Smooth muscle cell of bladder (primary cell): Measurements from ENCODE around the gene OR2T10. TPM values are rescaled to one million over a fixed set of nuclear protein-coding genes. Genes with fewer than 3 reads are reported as not detected.

Source experiments
- total RNA-seq: library from RNA; depleted of rRNA; stranded (reverse); fragments of >200 nt; gene quantifications from 2 replicates; pipeline ENCODE4 v1.2.3, GENCODE V29; 2014

The OR2T10 gene, protein sequence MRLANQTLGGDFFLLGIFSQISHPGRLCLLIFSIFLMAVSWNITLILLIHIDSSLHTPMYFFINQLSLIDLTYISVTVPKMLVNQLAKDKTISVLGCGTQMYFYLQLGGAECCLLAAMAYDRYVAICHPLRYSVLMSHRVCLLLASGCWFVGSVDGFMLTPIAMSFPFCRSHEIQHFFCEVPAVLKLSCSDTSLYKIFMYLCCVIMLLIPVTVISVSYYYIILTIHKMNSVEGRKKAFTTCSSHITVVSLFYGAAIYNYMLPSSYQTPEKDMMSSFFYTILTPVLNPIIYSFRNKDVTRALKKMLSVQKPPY
- total RNA-seq = not detected in 2 replicates

DNA sequence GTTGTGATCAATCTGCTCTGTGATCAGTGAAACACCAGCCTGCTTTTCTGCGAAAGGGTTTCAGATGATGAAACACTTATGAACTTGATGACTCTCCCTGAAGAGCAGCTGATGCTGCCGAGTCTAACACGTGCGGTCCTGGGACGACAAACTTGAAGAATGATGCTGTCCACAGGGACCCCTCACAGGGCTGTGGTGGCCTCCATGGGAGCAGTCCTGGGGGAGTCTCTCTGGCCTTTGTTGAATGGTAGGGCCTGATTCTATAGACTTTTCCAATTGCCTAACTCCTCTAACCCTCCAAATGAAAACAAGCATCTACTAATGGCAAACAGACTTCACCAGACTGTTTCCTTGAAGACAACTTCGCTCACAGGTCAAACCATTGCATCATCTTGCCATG is at the start of gene OR2T10:
TSS of gene OR2T10 (minus strand) at position 112 of the 400 bp plus-strand sequence. CDS start 3,932 bp downstream, outside the sequence.

GRCh38 chr1:248645178-248645577 is 47.7 kb upstream of the OR2T10 start, which contains the start of gene OR2T35:
TSS of gene OR2T35 (minus strand) at chr1:248645278. CDS start at chr1:248639258, 6,020 bp downstream.

DNA sequence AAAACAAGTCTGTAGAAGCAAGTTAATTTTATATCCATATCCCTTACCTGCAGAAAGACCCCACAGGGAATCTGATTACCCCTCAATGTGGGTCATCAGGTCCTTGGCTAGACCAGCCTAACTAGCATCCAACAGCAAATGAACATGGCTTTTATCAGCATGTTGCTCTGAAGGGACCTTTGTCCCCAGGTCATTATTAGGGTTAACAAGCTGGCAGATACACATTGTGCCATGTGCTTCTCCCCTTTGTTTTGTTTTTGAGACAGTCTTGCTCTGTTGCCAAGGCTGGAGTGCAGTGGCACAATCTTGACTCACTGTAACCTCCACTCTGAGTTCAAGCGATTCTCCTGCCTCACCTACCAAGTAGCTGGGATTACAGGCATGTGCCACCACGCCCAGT is 37.5 kb upstream of the OR2T10 start, which contains the start of gene OR2T11:
TSS of gene OR2T11 (minus strand) at position 101 of the 400 bp plus-strand sequence. CDS start 7,963 bp downstream, outside the sequence.

DNA sequence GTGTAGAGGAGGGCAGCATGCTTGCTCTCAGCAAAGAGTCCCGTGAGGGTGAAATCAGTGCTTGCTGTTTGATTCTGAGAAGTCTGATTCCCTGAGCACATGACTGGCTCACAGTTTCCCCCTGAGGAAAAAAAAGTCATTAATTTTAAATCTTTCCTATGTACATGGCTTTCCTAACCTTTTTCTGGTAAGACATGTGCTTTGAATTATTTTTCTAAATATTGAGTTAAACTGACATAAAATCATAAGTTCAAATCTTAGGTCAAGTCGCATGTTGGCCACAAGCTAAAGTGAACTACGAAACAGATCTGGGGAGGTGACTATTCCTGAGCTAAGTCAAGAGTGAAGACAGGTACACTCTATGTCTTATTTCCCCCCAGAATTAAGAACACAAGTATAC is 22.8 kb downstream of the OR2T10 start, which contains the start of gene OR2T34:
TSS of gene OR2T34 (minus strand) at position 101 of the 400 bp plus-strand sequence. CDS start at position 101, 0 bp downstream.

DNA sequence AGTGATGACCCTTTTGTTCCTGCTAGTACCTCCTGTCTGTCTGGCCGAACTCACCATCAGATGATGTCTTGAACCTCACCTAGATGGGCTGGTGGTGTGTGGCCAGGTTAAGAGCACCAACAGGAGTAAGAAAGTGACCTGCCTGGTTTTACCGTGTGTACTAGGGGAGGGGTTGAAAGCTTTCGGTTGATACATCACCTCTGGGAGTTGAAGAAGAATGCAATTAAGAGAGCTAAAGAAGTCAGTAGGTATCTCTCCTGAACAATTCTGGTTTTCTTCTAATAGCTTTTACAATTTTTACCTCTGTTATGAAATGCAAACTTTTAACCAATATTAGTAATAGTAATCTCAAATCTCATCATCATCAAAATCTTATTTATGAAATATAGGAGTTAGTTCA is 34.8 kb downstream of the OR2T10 start, which contains the start of gene OR2T29:
TSS of gene OR2T29 (minus strand) at position 101 of the 400 bp plus-strand sequence. CDS start 3,281 bp downstream, outside the sequence.

Other genes starting within 250 kb of the OR2T10 start
- not detected in 2 replicates for gene OR14C36, start 248.9 kb downstream of the OR2T10 start, total RNA-seq
- gene OR2T4, start 236.0 kb downstream of the OR2T10 start, total RNA-seq = not detected in 2 replicates
- gene OR2T6, start 222.0 kb downstream of the OR2T10 start, total RNA-seq = not detected in 2 replicates
- not detected in 2 replicates for gene OR2T1, start 194.7 kb downstream of the OR2T10 start, total RNA-seq
- not detected in 2 replicates for gene OR2T2, start 152.1 kb downstream of the OR2T10 start, total RNA-seq
- gene OR2T3, start 124.3 kb downstream of the OR2T10 start, total RNA-seq = not detected in 2 replicates
- gene OR2T5, start 109.1 kb downstream of the OR2T10 start, total RNA-seq = not detected in 2 replicates
- not detected in 2 replicates for gene OR2G6, start 89.6 kb downstream of the OR2T10 start, total RNA-seq
- not detected in 2 replicates for gene OR2T29, start 34.9 kb downstream of the OR2T10 start, total RNA-seq
- gene OR2T34, start 22.9 kb downstream of the OR2T10 start, total RNA-seq = not detected in 2 replicates
- not detected in 2 replicates for gene OR2T11, start 37.4 kb upstream of the OR2T10 start, total RNA-seq
- not detected in 2 replicates for gene OR2T35, start 47.6 kb upstream of the OR2T10 start, total RNA-seq
- gene OR2T27, start 57.8 kb upstream of the OR2T10 start, total RNA-seq = not detected in 2 replicates
- gene OR14I1, start 105.1 kb upstream of the OR2T10 start, total RNA-seq = not detected in 2 replicates
- gene LYPD8, start 158.1 kb upstream of the OR2T10 start, total RNA-seq = 0.14 TPM in 1 of 2 replicates, not detected in the other
- gene SH3BP5L, start 228.2 kb upstream of the OR2T10 start, total RNA-seq = 15.2 and 22.4 TPM in 2 replicates
- gene ZNF672, start 240.5 kb upstream of the OR2T10 start, total RNA-seq = 12.1 and 16.6 TPM in 2 replicates